GM21528 (cell line): ENCODE data around the gene GABPA.
"Not testable (repeated sequence)": the region's sequence is repeated elsewhere in the genome, so short reads cannot be mapped to it uniquely, and the experiment has no call there.

Experiments used
- ATAC-seq: cut with Tn5 transposase; IDR thresholded peaks from one replicate; pipeline ENCODE4 v1.9.1; 2021; ENCODE audit warnings: mild to moderate bottlenecking, moderate library complexity; ENCODE audit not compliant: unreplicated experiment, low FRiP score

Gene GABPA

DNA sequence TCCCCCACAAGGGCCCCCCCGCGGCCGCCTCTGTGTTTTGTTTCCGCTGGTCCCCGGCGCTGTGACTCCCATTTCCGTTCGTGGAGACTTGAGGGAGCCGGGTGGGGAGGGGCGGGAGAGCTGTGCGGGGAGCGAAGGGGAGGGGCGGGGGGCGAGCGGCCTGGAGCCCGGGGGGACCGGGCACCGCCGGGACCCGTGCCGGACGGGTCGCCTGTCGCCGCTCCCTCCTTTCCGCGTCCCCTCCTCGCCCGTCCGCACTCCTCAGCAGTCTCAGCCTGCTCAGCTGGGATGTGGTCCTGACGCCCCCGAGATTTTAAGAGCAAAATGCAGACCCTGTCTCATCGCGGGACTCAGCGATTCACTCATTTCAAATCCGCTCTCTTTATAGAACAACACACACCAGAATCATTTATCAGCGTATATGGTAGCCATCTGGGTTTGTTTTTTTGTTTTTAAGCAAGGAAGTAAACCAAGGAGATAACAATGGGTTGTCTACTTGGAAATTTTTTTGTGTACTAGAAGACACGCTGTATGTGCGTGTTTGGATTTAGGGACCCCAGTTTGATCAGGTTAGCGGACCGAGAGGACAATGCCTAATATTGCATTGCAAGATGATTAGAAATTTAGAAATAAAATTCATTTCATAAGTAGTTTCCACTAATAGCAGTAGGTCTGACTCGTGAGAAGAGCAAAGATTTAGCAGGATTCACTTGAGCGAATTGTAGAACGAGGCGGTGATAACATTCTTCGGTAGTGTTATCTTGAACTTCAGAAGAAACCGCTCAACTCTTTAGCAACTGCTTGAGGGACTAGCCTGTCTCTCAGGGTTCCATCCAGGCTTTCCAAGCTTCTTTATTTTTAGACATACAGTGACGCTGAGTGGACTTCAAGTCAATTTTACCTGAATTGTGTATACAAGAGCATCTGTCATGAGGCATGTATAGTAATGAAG, 1.1 kb downstream of the GABPA start:
- ATAC-seq: peak; percentile 12

- ATAC-seq: no peak
Measured at GRCh38 chr21:25737421-25737820, 2.6 kb downstream of the GABPA start.

GRCh38 chr21:25742900-25743299, 8.1 kb downstream of the GABPA start:
- ATAC-seq: no peak

GRCh38 chr21:25744854-25745253, 10.1 kb downstream of the GABPA start:
- ATAC-seq: no peak

DNA sequence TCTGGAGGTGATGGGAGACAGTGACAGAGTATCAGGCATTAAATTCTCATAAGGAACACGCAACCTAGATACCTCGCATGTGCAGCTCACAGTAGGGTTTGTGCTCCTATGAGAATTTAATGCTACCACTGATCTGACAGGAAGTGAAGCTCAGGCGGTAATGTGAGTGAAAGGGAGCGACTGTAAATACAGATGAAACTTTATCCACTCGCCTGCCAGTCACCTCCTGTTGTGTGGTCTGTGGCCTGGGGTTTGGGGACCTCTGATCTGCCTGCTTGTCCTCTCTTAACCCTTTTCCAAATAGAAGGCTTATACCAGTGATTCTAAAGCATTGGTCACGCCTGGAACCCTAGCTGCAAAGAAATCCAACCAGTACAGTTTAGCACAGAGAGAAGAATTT, 15.3 kb downstream of the GABPA start:
- ATAC-seq: no peak

GRCh38 chr21:25752416-25752815, 17.6 kb downstream of the GABPA start:
- ATAC-seq: no peak

- no peak for ATAC-seq
Measured at GRCh38 chr21:25756190-25756932, 21.6 kb downstream of the GABPA start.

- no peak for ATAC-seq
Measured at GRCh38 chr21:25757531-25757930, 22.8 kb downstream of the GABPA start.

DNA sequence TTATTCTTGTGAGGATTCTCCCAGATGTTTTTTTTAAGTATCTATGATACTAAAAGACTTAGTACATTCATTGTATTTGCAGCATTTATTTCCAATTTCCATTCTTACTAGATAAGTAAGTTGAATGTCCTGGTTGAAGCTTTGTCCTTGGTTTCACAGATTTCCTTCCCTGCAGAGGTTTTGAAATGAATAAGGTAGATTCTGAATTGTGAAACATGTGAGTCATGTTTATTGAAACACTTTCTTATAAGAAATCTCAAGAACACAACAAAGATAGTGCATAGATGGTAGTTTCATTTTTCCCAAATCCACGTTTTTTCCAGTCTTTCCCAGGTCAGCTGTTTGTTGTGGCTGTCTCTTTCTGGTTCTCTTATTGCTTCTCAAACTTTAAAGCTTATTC, 24.8 kb downstream of the GABPA start:
- no peak for ATAC-seq

DNA sequence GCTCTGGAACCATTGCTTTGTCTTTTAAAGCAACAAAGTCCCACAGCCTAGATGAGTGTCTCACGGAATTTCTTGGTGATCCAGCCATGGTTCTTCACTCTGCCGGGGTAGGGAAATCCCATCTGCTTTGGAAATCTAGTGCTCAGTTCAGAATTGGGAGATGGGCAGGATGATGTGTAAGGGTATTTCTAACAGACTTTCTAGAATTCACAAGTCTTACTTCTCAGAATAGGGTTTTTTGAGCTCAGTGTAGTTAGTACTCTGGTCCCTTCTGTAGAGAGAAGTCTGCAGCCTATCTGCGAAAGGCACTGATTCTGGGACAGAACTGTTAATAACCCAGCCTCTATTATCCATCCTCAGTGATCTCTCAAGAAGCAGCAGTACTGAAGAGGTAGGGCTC, 25.3 kb downstream of the GABPA start:
- no peak for ATAC-seq

GRCh38 chr21:25760677-25761076, 25.9 kb downstream of the GABPA start:
- no peak for ATAC-seq

DNA sequence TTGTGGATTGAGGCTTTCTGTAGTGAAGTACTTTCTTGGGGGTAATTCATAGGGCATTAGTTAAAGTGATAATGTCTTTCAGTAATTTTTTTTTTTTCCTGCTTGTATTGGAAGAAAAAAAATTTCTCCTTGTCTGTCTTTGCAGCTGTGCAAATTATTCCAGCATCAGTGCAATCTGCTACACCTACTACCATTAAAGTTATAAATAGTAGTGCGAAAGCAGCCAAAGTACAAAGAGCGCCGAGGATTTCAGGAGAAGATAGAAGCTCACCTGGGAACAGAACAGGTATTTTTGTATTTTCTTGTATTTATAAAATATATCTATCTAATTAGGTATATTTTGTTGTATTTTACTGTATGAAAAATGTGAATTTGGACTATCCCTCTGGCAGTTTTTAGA, 29.3 kb downstream of the GABPA start:
- no peak for ATAC-seq

DNA sequence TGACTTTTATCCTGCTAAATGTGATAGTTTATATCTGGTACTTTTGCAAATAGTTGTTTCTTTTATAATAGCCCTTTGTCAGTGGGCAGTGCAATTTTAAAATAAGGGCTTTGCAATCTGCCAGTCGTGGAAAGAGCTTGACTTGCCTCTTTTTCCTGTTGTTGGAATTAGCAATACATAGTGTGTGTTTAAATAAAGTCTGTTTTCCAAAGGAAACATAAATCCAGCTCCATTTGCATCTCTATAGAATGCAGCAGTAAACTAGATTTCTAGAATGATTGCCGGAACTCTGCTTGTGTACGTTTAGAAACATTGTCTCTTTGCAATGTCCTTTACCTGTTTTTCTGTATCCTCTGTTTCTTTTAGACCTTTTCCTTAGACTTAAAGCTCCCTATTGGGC, 33.1 kb downstream of the GABPA start:
- ATAC-seq: no peak

GRCh38 chr21:25772686-25773085, 37.9 kb downstream of the GABPA start:
- no peak for ATAC-seq

DNA sequence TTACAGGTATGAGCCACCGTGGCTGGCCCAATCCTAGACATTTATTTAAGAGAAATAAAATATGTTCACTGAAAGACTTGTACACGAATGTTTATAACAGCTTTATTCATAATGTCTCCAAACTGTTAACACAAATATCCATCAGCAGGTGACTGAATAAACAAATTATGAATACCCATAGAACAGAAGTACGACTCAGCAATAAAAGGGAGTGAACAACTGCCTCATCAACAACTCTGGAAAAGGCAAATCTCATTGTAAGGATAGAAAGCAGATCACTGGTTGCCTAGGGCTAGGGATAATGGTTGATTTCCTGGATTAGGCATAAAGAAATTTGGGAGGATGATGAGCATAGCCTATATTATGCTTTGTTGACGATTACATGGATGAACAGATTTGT, 41.7 kb downstream of the GABPA start:
- ATAC-seq: no peak

GRCh38 chr21:25778126-25778875, 43.5 kb downstream of the GABPA start:
- ATAC-seq: not testable (repeated sequence)

DNA sequence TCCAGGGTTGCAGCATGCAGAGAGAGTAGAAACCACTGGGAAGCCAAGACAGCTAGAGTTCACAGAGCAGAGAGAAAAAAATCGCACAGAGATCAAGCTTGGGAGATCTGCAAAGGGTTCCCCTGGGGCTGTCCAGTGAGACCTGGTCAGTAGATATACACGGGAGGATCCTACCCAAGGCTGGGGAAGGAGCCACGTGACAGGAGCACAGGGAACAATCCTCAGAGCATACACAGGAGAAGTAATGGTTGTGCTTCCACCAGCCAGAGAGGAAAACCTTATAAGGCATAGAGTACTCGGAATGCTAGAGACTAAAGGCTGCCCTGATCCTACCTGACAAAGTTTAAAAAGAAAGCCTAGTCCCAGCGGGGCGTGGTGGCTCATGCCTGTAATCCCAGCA, 53.9 kb downstream of the GABPA start:
- ATAC-seq: no peak

DNA sequence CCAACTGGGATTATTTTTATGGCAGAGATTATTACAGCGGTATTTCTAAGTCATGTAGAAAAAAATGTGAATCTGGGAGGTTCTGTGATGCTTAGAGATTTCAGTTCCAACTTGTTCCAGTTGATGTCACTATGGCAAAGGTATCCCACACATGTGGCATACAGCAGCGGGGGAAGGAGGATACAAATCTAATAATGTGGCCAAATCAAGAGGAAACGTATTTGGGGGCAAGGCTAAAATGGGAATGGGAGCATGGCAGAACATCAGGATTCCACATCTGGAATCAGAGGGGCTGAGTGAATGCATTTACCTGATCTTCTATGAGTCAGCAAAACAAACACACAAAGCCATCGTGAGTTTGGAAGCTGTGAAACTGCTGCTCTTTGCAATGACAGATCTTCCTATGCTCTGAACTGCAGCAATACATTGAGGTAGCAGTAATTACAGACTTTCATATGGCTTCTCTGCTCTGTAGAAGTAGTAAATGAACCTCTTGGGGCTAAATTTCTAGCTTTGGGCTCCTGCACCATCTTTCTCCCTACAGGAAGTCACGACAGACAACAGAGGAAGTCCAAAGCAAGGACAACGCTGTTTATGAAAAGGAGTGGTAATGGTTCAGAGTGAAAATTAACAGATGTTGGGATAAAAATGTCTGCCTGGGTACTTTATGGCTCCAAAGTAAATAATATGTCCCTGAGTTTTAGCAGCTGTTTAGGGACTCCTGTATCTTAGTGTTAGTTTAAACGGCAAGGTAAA, 55.5 kb downstream of the GABPA start:
- ATAC-seq: no peak

- ATAC-seq: no peak
Measured at GRCh38 chr21:25790878-25791204, 56.1 kb downstream of the GABPA start.

- ATAC-seq: no peak
Measured at GRCh38 chr21:25791319-25791718, 56.5 kb downstream of the GABPA start.
